T-helper 1 cell (primary cell): ENCODE data around the gene EHMT1.

Experiments
- DNase-seq, 5 donors: peaks; one replicate each; pipeline ENCODE4 v3.0.0-alpha.2; 2012 to 2020
- total RNA-seq, 4 donors: gene quantifications; one replicate each; lab custom pipeline; 2026; lab: John Stamatoyannopoulos, UW

EHMT1 gene
- total RNA-seq = 95.3 to 124 (median 118) reads per million in 4 donors

- DNase-seq = peak; percentile 81 to 92 (median 83)
Observed at GRCh38 chr9:137618105-137619067, at the start of gene EHMT1. Gene EHMT1, plus strand, starts transcription at chr9:137619005. Its CDS starts 24 bp downstream, at chr9:137619029.

- DNase-seq = no peak
Observed at GRCh38 chr9:137569609-137570203, 49.1 kb upstream of the EHMT1 start.

GRCh38 chr9:137570566-137570965 is 48.2 kb upstream of the EHMT1 start:
- DNase-seq = no peak

- DNase-seq = no peak
Observed at GRCh38 chr9:137574192-137574591, 44.6 kb upstream of the EHMT1 start.

- peak in 1 of 5 donors; percentile 32 for DNase-seq
Observed at GRCh38 chr9:137575364-137575715, 43.5 kb upstream of the EHMT1 start.

- DNase-seq = no peak
Observed at GRCh38 chr9:137575716-137576411, 42.9 kb upstream of the EHMT1 start.

GRCh38 chr9:137578518-137579258 is 40.1 kb upstream of the EHMT1 start, which contains the start of gene DPH7:
Gene DPH7, minus strand, starts transcription at chr9:137578925. Its CDS starts 148 bp downstream, at chr9:137578777.
- peak; percentile 90 to 94 (median 93) for DNase-seq

- DNase-seq = no peak
Observed at GRCh38 chr9:137579259-137579604, 39.6 kb upstream of the EHMT1 start.

GRCh38 chr9:137580209-137580953 is 38.4 kb upstream of the EHMT1 start:
- DNase-seq = no peak

- no peak for DNase-seq
Observed at GRCh38 chr9:137580954-137581322, 37.9 kb upstream of the EHMT1 start.

- DNase-seq = no peak
Observed at GRCh38 chr9:137581361-137582285, 37.2 kb upstream of the EHMT1 start.

- DNase-seq = no peak
Observed at GRCh38 chr9:137582286-137582860, 36.4 kb upstream of the EHMT1 start.

- DNase-seq = no peak
Observed at GRCh38 chr9:137583347-137583746, 35.5 kb upstream of the EHMT1 start.

GRCh38 chr9:137583957-137584356 is 34.8 kb upstream of the EHMT1 start:
- DNase-seq = no peak

GRCh38 chr9:137586854-137587253 is 32.0 kb upstream of the EHMT1 start:
- no peak for DNase-seq

GRCh38 chr9:137588311-137588710 is 30.5 kb upstream of the EHMT1 start:
- no peak for DNase-seq

- DNase-seq = no peak
Observed at GRCh38 chr9:137588891-137589290, 29.9 kb upstream of the EHMT1 start.

- DNase-seq = no peak
Observed at GRCh38 chr9:137589441-137590122, 29.2 kb upstream of the EHMT1 start.

GRCh38 chr9:137590123-137590468 is 28.7 kb upstream of the EHMT1 start:
- DNase-seq = no peak
